Measurements from ENCODE around the gene DUSP5. TPM values are rescaled to one million over a fixed set of nuclear protein-coding genes. Genes with fewer than 3 reads are reported as not detected.
A peak's percentile ranks its signal among the peaks of the same experiment; 100 is the strongest.

DUSP5 gene
- total RNA-seq, 4 donors from 2014 or later = 12.4 to 27.9 (median 23.6) TPM

DNA sequence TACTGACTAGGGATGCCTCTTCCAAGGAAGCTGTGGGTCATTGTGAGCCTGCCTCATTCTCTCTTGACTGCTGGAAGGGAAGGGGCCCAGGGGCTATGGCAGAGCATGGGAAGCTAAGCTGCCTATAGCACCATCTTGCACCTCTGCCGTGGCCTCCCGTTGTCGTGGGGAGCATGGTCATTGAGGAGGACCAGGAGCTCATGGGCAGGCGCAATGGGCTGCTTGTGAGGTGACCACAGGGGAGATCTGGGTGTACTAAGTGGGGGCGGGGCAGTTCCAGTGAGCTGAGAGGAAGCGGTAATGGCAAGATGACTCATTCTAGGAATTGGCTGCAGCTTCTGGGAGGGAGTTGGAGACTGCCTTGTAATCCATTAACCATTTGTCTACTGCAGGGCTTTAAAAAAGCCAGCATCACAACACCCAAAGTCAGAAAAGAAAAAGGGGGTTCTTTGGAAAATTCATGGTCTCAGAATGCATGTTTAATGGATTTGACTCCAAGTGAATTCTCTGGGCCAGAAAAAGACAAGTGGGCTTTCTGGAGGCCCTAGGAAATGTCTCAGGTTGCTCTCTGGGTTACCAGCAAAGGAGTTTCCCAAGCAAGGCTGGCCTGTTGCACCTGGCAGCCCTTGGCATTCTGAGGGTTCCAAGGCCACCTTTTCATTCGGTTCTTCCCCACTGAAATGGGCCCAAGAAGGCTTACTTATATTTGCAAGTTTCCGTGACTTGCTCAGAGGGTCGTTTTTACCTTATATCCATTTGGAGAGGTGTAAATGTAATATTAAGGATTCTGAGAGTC is 3.6 kb downstream of the DUSP5 start:
- peak overlapping the region in 3 of 4 donors; percentile 61 to 78 (median 76) for H3K27ac ChIP-seq
- H3K4me3 ChIP-seq = peak overlapping the region in 2 of 4 donors; percentile 3 to 4
- H3K4me1 ChIP-seq = peaks cover 0 to 80% (median 60%) of the 10 kb centered on the region in 4 donors
- no peaks in the 10 kb centered on the region for H3K36me3 ChIP-seq
- 24 to 25% methylated on average over 9 of the region's 9 CpGs for WGBS, 2 donors
- peak; percentile 81 to 91 for DNase-seq (ENCODE audit: low spot score in 2 of 2)
- no peaks in the 10 kb centered on the region for H3K27me3 ChIP-seq
- TF ChIP-seq, protein P1, sequence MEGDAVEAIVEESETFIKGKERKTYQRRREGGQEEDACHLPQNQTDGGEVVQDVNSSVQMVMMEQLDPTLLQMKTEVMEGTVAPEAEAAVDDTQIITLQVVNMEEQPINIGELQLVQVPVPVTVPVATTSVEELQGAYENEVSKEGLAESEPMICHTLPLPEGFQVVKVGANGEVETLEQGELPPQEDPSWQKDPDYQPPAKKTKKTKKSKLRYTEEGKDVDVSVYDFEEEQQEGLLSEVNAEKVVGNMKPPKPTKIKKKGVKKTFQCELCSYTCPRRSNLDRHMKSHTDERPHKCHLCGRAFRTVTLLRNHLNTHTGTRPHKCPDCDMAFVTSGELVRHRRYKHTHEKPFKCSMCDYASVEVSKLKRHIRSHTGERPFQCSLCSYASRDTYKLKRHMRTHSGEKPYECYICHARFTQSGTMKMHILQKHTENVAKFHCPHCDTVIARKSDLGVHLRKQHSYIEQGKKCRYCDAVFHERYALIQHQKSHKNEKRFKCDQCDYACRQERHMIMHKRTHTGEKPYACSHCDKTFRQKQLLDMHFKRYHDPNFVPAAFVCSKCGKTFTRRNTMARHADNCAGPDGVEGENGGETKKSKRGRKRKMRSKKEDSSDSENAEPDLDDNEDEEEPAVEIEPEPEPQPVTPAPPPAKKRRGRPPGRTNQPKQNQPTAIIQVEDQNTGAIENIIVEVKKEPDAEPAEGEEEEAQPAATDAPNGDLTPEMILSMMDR (IDR thresholded peaks at IDR 0.05) = no peak
- TF ChIP-seq POLR2A (IDR thresholded peaks at IDR 0.05) (peak in 1 of 2 donors; percentile 29), EP300 (IDR thresholded peaks at IDR 0.05) (peak; percentile 36 to 76)
- H3K9me3 ChIP-seq = no peaks in the 10 kb centered on the region

DNA sequence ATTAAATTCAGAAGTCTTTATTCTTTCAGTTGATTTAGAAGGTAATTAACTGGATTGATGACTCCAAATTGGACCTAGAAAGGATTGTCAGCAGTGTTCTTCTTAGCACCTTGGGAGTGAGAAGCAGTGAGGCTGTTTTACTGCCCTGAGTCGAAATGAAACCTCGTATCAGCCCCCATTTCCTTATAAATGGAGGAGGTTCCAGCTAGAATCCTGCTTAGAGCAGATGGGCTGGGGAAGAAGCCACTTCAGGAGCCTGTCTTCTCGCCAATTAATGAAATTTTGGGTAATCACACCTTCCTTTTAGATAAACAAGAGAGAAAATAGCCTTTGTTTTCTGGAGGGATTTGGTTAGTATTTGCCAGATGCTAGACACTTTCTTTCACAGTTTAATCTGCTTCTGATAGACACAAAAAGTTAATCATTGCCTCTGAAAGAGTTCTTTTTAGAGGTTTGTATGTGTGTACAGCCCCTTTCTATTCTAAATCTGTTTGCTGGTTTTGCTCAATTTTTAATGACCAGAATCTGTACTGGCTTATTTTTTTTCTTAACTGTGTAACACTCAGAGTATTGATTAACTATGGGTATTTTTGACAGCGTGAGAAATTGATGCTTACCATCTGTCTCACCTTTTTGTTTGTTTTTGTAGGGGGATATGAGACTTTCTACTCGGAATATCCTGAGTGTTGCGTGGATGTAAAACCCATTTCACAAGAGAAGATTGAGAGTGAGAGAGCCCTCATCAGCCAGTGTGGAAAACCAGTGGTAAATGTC is 4.6 kb downstream of the DUSP5 start:
- Histone ChIP-seq H3K4me1 (peaks cover 0 to 72% (median 54%) of the 10 kb centered on the region in 4 donors), H3K27ac (peak overlapping the region in 3 of 4 donors; percentile 61 to 78 (median 76)), H3K27me3 (no peaks in the 10 kb centered on the region), H3K9me3 (no peaks in the 10 kb centered on the region), H3K4me3 (peak overlapping the region in 1 of 4 donors; percentile 3), H3K36me3 (peaks cover 0 to under 1% (median 0%) of the 10 kb centered on the region in 3 donors)
- WGBS, 2 donors = 73% methylated on average over 6 of the region's 6 CpGs
- TF ChIP-seq POLR2A (IDR thresholded peaks at IDR 0.05) (no peak), EP300 (IDR thresholded peaks at IDR 0.05) (no peak)
- TF ChIP-seq, protein P1 (IDR thresholded peaks at IDR 0.05) = no peak
- no peak for DNase-seq (ENCODE audit: low spot score in 2 of 2)

DNA sequence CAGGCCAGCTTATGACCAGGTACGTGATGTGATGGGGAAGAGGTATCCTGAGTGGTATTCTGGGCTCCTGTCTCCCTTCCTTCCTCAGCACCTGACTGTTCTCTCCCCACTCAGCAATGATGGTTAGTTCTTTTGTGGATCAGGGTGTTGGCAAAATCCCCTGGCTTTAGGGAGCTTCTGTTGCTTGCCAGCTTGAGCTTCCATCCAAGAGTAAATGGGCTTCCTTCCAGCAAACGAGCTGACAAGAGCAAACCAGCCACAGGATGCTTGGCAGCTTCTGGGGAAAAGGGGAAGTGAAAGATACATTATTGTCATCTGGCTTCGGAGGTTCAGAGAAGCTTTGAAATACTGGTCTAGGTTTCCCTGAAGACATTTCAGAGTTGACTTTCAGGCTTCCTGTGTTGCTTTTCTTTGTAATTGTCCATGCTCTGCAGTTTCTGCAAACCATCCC is 5.2 kb downstream of the DUSP5 start:
- Histone ChIP-seq H3K4me3 (no peak overlapping the region), H3K4me1 (peaks cover 0 to 72% (median 54%) of the 10 kb centered on the region in 4 donors), H3K9me3 (no peaks in the 10 kb centered on the region), H3K36me3 (peaks cover 0 to 7% (median 0%) of the 10 kb centered on the region in 3 donors), H3K27me3 (no peaks in the 10 kb centered on the region), H3K27ac (peak overlapping the region; percentile 17 to 78 (median 68))
- TF ChIP-seq EP300 (IDR thresholded peaks at IDR 0.05) = peak in 1 of 2 donors; percentile 62
- TF ChIP-seq, protein P1 (IDR thresholded peaks at IDR 0.05) = no peak
- DNase-seq (ENCODE audit: low spot score in 2 of 2) = peak in 1 of 2 donors; percentile 42
- WGBS, 2 donors = 24 to 34% methylated on average over 3 of the region's 3 CpGs

DNA sequence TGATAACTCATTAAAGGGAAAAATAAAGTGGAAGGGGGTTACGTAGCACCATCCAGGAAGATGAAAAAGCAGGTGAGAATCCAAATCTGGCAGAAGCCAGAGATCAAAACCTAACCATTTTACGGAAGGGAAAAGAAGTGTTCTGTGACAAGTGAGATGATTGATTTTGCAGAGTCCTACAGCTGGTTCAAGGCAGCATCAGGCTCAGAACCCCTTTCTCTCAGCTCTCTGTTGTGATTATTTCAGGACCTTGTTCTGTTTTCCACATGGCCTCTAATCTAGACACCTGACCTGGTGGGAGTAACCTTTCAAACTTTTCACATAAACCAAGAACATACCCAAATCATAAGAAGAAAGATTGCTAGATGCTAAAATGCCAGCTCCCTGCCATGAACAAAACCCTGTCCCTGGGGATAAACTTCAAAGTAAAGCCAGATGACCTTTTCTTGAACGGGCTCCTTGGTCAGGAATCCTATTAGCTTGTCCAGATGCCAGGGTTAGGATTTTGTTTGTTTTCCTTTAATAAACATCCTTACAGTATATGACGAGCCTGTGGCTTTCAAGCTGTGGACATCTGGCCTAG is 5.9 kb downstream of the DUSP5 start:
- TF ChIP-seq, protein P1 (IDR thresholded peaks at IDR 0.05) = no peak
- TF ChIP-seq EP300 (IDR thresholded peaks at IDR 0.05) = no peak
- TF ChIP-seq POLR2A (IDR thresholded peaks at IDR 0.05) = no peak
- WGBS, 2 donors = 42 to 46% methylated on average over 4 of the region's 4 CpGs
- peaks cover 0 to 13% (median 0%) of the 10 kb centered on the region in 3 donors for H3K36me3 ChIP-seq
- H3K27me3 ChIP-seq = no peaks in the 10 kb centered on the region
- H3K9me3 ChIP-seq = no peaks in the 10 kb centered on the region
- no peak overlapping the region for H3K4me3 ChIP-seq
- peak overlapping the region; percentile 17 to 78 (median 68) for H3K27ac ChIP-seq
- peaks cover 0 to 66% (median 52%) of the 10 kb centered on the region in 4 donors for H3K4me1 ChIP-seq
- no peak for DNase-seq (ENCODE audit: low spot score in 2 of 2)

Data from tibial nerve (tissue), 4 donors.